ENCODE data around the gene BRSK2.

DNA sequence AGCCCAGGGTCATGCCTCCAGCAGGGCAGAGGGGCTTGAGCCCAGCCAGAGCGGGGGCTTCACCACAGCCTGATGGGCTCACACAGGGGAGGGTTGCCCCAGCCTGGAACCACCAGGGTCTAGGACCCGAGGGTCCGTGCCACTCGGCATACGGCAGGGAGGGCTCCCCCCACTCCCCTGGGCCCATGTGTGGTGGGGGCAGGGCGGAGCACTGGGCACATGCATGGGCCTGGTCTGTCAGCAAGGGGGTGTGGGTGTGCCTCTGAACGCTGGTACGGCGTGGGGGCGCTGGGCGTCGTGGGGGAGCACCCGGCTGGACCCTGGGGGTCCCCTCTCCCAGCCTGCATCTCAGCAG, 67.6 kb downstream of the BRSK2 start:
- TF ChIP-seq ZNF549 (tag by site-specific recombination; IDR thresholded peaks at IDR 0.05), result no peak
- no peak for TF ChIP-seq GLI2 (tag by site-specific recombination; IDR thresholded peaks at IDR 0.05; ENCODE audit: borderline replicate concordance, low read depth)
- no peak for TF ChIP-seq ZFP69B (tag by site-specific recombination; IDR thresholded peaks at IDR 0.05)
- no peak for TF ChIP-seq PBX3 (CRISPR knock-in tag; IDR thresholded peaks at IDR 0.05)
- no peak for TF ChIP-seq ZNF292 (tag by site-specific recombination; IDR thresholded peaks at IDR 0.05; ENCODE audit: borderline replicate concordance, low read depth)
- TF ChIP-seq, protein P1, sequence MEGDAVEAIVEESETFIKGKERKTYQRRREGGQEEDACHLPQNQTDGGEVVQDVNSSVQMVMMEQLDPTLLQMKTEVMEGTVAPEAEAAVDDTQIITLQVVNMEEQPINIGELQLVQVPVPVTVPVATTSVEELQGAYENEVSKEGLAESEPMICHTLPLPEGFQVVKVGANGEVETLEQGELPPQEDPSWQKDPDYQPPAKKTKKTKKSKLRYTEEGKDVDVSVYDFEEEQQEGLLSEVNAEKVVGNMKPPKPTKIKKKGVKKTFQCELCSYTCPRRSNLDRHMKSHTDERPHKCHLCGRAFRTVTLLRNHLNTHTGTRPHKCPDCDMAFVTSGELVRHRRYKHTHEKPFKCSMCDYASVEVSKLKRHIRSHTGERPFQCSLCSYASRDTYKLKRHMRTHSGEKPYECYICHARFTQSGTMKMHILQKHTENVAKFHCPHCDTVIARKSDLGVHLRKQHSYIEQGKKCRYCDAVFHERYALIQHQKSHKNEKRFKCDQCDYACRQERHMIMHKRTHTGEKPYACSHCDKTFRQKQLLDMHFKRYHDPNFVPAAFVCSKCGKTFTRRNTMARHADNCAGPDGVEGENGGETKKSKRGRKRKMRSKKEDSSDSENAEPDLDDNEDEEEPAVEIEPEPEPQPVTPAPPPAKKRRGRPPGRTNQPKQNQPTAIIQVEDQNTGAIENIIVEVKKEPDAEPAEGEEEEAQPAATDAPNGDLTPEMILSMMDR (tag by site-specific recombination; IDR thresholded peaks at IDR 0.05), result no peak
- TF ChIP-seq IKZF3 (tag by site-specific recombination; IDR thresholded peaks at IDR 0.05), result no peak
- no peak for TF ChIP-seq ZNF140 (tag by site-specific recombination; IDR thresholded peaks at IDR 0.05)
- no peak for TF ChIP-seq TSHZ1 (tag by site-specific recombination; IDR thresholded peaks at IDR 0.05; ENCODE audit: borderline replicate concordance)

Measured in HEK293 (cell line).